Heart left ventricle (tissue), 13 donors: ENCODE data around the gene B3GALT5.

ENCODE experiments used
- CTCF ChIP-seq, 12 donors: fragments of 200-600 bp; sonication (generic) in 4 of 12; IDR thresholded peaks; one replicate each; pipeline versions ENCODE4 v1.5.0 to v1.8.0; 2018 to 2022; ENCODE audit warnings: antibody characterized with exemption in 12 of 12, mild to moderate bottlenecking in 5 of 12
- POLR2A ChIP-seq, 2 donors: fragments of 450-650 bp; IDR thresholded peaks; one replicate each; pipeline ENCODE4 v1.6.1; 2017; ENCODE audit warnings: antibody characterized with exemption in 2 of 2, mild to moderate bottlenecking in 2 of 2, moderate library complexity in 2 of 2
- donor health status: ischemic (EF 13 %, LVEDD 7.1; RV severe dilation, severe dysfunction).
- donor health status: DM: no; HTN: yes; CAD: no.
- donor health status: DM: no; HTN: no; CAD: no.
- donor health status: ischemic (EF 25% LVEDD 6.9; RV normal size, moderate dysfunction).
- donor health status: ischemic (EF 25% LVEDD 5.7; RV mildly dilated, moderate dysfunction).
- donor health status: ischemic (EF 35%, LVEDD 5.7; RV mildly dilated, moderate dysfunction).
- donor health status: nonischemic (EF 11% LVEDD 7.7; RV severe dilation, severe dysfunction).
- donor health status: DM: yes; HTN: yes; CAD: no.
- donor health status: PGD.
- donor health status: ischemic (EF 29% LVEDD 5.4; RV normal size, mild dysfunction).
- donor health status: nonischemic (EF 23%, LVEDD 6.1; RV moderate dilation, normal function).

DNA sequence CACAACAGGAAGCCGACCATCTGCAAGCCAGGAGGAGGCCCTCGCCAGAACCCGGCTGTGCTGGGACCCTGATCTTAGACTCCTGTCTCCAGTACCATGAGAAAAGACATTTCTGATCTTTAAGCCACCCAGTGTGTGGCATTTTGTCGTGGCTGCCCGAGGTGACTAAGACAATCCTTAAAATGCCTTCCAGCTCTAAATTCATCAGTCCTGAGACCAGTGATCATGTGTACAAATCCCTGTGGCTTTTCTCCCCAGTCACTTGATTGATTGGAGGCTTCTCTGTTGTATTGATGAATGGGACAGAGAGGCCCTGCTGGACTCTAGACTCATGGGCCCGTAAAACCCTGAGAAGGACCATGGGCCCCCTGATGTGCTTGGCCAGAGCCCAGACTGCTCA lies 36.1 kb downstream of the B3GALT5 start:
- no peak for TF ChIP-seq CTCF (IDR thresholded peaks at IDR 0.05)
- no peak for TF ChIP-seq POLR2A (IDR thresholded peaks at IDR 0.05)
